Endothelial cell (in vitro differentiated cells): ENCODE measurements around the gene FAM163A. TPM values are rescaled to one million over a fixed set of nuclear protein-coding genes. Genes with fewer than 3 reads are reported as not detected.

Experiments used
- DNase-seq: peaks from one replicate; pipeline ENCODE4 v3.0.0; 2021; ENCODE audit warnings: low spot score
- H3K27ac Mint-ChIP-seq: one replicate; pipeline ENCODE4 v1.8.0; 2021; ENCODE audit warnings: mixed read lengths, inconsistent platforms; ENCODE audit not compliant: unreplicated experiment
- H3K27me3 Mint-ChIP-seq: one replicate; pipeline ENCODE4 v1.8.0; 2021; ENCODE audit warnings: mild to moderate bottlenecking, moderate library complexity, mixed read lengths, inconsistent platforms; ENCODE audit not compliant: unreplicated experiment
- H3K36me3 Mint-ChIP-seq: one replicate; pipeline ENCODE4 v1.8.0; 2021; ENCODE audit warnings: mild to moderate bottlenecking, low read depth, mixed read lengths, inconsistent platforms; ENCODE audit not compliant: unreplicated experiment
- H3K4me1 Mint-ChIP-seq: one replicate; pipeline ENCODE4 v1.8.0; 2021; ENCODE audit warnings: mild to moderate bottlenecking, mixed read lengths, inconsistent platforms; ENCODE audit not compliant: unreplicated experiment
- H3K4me3 Mint-ChIP-seq: one replicate; pipeline ENCODE4 v1.8.0; 2021; ENCODE audit warnings: mild to moderate bottlenecking, mixed read lengths, inconsistent platforms; ENCODE audit not compliant: unreplicated experiment
- H3K9me3 Mint-ChIP-seq: one replicate; pipeline ENCODE4 v1.8.0; 2021; ENCODE audit warnings: mixed read lengths, inconsistent platforms; ENCODE audit not compliant: unreplicated experiment
- total RNA-seq: library from RNA; stranded (reverse); fragmentation: NEBNext Ultra II Directional; extraction: Animal tissue kit (Norgen Biotek cat#: 25700); gene quantifications from one replicate; pipeline ENCODE4 v1.2.1, GENCODE V29; 2021; ENCODE audit not compliant: unreplicated experiment
- TF ChIP-seq, protein P1 (sequence below): fragments of 200-600 bp; sonication (generic); IDR thresholded peaks from one replicate; pipeline ENCODE4 v1.5.0; 2021; ENCODE audit warnings: antibody characterized with exemption; ENCODE audit not compliant: unreplicated experiment

FAM163A gene
- total RNA-seq, 1 donor from 2014 or later: not detected

DNA sequence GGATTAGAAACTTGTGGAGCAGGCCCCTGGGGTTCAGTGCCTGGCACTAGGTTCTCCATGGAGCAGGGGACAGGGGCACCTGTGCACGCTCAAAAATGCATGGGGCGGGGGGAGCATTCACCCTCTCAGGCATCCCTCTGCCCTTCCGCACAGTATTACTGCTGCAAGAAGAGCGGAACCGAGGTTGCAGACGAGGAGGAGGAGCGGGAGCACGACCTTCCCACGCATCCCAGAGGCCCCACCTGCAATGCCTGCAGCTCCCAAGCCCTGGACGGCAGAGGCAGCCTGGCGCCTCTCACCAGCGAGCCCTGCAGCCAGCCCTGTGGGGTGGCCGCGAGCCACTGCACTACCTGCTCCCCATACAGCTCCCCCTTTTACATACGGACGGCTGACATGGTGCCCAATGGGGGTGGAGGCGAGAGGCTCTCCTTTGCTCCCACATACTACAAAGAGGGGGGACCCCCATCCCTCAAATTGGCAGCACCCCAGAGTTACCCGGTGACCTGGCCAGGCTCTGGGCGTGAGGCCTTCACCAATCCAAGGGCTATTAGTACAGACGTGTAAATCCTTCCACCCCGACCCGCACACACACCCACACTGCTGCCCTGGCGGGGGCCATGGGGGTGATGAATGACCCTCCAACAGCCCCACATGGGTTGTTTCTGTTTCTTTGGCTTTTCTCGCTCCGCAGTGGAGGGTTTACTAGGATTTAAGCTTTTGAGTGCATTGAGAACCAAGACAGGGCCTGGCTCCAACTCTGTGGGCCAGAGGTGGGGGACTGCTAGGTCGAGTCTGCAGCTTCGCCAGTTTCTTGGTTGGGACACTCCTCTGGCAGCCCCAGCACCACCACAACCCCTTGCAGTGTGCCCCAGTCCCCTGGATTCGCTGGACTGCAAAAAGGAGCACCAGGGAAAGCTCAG, 70.8 kb downstream of the FAM163A start:
- Mint-ChIP-seq H3K9me3 (no peaks in the 10 kb centered on the region), H3K4me1 (peaks cover 18% of the 10 kb centered on the region), H3K27me3 (peaks cover 35% of the 10 kb centered on the region), H3K27ac (no peak overlapping the region), H3K4me3 (no peak overlapping the region), H3K36me3 (no peaks in the 10 kb centered on the region)
- TF ChIP-seq, protein P1, sequence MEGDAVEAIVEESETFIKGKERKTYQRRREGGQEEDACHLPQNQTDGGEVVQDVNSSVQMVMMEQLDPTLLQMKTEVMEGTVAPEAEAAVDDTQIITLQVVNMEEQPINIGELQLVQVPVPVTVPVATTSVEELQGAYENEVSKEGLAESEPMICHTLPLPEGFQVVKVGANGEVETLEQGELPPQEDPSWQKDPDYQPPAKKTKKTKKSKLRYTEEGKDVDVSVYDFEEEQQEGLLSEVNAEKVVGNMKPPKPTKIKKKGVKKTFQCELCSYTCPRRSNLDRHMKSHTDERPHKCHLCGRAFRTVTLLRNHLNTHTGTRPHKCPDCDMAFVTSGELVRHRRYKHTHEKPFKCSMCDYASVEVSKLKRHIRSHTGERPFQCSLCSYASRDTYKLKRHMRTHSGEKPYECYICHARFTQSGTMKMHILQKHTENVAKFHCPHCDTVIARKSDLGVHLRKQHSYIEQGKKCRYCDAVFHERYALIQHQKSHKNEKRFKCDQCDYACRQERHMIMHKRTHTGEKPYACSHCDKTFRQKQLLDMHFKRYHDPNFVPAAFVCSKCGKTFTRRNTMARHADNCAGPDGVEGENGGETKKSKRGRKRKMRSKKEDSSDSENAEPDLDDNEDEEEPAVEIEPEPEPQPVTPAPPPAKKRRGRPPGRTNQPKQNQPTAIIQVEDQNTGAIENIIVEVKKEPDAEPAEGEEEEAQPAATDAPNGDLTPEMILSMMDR: no peak
- DNase-seq: no peak

DNA sequence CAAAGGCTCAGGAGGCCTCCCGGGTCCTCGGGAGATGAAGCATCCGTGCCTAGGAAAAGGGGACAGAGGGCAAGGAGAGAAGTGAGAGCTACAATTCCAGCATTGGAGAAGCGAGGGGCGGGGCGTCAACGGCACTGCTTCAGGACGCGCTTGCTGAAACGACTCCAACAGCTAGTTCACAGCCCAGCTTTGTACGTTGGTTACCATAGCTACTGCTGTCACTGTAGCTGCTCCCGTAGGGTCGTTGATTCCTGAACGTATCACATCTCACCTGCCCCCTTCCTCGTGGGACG, 71.4 kb downstream of the FAM163A start:
- Mint-ChIP-seq H3K4me3 (peak overlapping the region; percentile 94), H3K4me1 (peaks cover 18% of the 10 kb centered on the region), H3K27me3 (peaks cover 35% of the 10 kb centered on the region), H3K9me3 (no peaks in the 10 kb centered on the region), H3K36me3 (no peaks in the 10 kb centered on the region), H3K27ac (peak overlapping the region; percentile 78)
- TF ChIP-seq, protein P1: no peak
- no peak for DNase-seq

- Mint-ChIP-seq H3K36me3 (no peaks in the 10 kb centered on the region), H3K27me3 (peaks cover 34% of the 10 kb centered on the region), H3K4me3 (peak overlapping the region; percentile 94), H3K4me1 (peaks cover 18% of the 10 kb centered on the region), H3K27ac (peak overlapping the region; percentile 5), H3K9me3 (no peaks in the 10 kb centered on the region)
- TF ChIP-seq, protein P1: no peak
- no peak for DNase-seq
Measured at GRCh38 chr1:179815641-179816040, 72.5 kb downstream of the FAM163A start.

GRCh38 chr1:179816196-179816960, 73.3 kb downstream of the FAM163A start:
- H3K4me3 Mint-ChIP-seq: peak overlapping the region; percentile 94
- H3K27ac Mint-ChIP-seq: peak overlapping the region; percentile 2
- H3K4me1 Mint-ChIP-seq: peaks cover 18% of the 10 kb centered on the region
- peaks cover 29% of the 10 kb centered on the region for H3K27me3 Mint-ChIP-seq
- no peaks in the 10 kb centered on the region for H3K36me3 Mint-ChIP-seq
- no peak for DNase-seq
- H3K9me3 Mint-ChIP-seq: no peaks in the 10 kb centered on the region
- TF ChIP-seq, protein P1: no peak

DNA sequence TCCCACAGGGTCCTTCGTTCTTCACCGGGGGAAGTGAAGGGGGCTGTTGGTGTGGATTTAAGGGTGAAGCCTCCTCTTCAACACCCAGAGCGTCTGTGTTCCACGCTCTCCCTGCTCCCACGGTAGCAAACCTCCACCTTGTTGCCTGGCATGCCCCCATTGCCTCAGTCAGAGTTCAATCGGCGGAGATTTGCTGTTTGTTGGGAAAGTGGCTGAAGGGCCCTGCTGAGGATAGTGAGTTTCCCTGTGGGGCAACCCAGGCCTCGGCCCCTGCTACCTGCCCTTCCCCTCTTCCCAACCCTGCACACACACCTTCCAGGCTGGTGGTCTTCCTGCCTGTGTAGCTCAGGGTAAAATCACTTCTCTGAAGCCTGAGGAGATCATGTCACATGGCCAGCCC, 74.0 kb downstream of the FAM163A start:
- Mint-ChIP-seq H3K27me3 (peaks cover 24% of the 10 kb centered on the region), H3K36me3 (no peaks in the 10 kb centered on the region), H3K4me1 (peaks cover 18% of the 10 kb centered on the region), H3K4me3 (no peak overlapping the region), H3K27ac (no peak overlapping the region), H3K9me3 (no peaks in the 10 kb centered on the region)
- no peak for DNase-seq
- TF ChIP-seq, protein P1: no peak
